G401.6 (cell line): ENCODE data around the gene HAT1.
"Not testable (repeated sequence)": the region's sequence is repeated elsewhere in the genome, so short reads cannot be mapped to it uniquely, and the experiment has no call there.

Experiments used
- FAIRE-seq: peaks from 2 replicates; lab custom pipeline; 2012; peaks lifted over from hg19 to GRCh38; lab: Jason Lieb, UNC

Gene HAT1, protein sequence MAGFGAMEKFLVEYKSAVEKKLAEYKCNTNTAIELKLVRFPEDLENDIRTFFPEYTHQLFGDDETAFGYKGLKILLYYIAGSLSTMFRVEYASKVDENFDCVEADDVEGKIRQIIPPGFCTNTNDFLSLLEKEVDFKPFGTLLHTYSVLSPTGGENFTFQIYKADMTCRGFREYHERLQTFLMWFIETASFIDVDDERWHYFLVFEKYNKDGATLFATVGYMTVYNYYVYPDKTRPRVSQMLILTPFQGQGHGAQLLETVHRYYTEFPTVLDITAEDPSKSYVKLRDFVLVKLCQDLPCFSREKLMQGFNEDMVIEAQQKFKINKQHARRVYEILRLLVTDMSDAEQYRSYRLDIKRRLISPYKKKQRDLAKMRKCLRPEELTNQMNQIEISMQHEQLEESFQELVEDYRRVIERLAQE

DNA sequence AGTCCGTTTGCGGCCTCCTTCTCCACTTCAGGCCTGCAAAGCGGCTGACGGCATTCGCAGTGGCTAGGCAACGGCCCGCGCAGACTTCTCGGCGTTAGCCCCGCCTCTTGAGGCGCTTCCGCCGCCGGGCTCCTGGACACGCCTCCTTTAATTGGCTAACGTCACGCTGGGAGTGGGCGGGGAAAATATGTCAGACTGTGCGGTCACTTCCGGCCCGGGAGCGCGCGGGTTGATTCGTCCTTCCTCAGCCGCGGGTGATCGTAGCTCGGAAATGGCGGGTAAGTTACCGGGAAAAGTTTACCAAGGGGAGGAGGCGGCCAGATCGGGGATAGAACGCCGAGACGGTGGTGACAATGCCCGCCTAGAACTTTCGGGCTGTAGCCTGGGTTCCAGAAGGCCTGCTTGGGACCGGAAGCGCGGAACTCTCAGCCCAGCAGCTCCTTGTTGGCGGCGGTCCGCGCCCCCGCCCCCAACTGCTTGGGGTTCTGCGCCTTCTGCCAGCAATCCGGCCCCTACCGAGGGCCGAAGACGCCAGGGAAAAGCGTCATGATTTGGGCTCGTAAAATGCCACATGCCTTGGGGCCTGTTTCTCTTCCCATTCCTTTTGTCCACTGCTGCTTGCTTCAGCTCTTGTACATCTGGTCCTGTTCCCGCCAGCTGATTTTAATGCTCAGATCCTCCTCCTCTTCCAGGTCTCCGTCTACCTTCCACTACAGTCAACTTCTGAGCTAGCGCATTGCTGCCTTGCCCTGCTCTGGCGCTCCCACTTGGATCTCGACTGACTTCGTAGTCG lies at the start of gene HAT1:
Gene HAT1 (plus strand): TSS at position 232 of the 793 bp plus-strand sequence. CDS start 40 bp downstream, at position 272.
- FAIRE-seq, result peak; percentile 97

DNA sequence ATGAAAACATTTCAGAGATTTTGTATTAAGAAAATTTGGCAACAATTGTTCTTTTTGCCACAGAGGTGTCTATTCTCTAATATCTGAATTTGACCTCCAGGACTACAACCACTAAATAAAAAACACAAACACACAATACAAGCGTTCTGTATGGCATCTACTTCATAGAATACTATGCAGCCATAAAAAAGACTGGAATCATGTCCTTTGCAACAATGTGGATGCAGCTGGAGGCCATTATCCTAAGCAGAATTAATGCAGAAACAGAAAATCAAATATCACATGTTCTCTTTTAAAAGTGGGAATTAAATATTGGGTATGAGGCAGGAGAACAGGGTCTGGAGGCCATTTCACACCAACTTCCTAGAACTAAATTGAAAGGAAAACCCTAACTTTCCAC lies 47.7 kb upstream of the HAT1 start:
- no peak for FAIRE-seq

DNA sequence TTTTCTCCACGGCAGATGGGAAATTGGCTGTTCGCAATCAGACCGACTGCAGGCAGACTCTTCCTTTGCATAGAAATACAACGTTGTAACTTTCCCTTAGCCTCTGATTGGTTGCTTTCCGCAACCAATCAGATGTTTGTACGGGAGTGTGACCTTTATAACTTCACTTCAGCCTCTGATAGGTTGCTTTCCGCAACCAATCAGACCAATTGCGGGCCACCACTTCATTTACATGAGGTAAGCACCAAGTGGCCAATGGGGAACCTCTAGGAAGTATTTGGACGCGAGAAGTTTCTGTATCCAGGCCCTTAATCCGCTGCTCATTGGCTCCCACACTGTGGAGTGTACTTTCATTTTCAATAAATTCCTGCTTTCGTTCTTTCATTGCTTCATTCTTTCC lies 47.3 kb upstream of the HAT1 start:
- FAIRE-seq, result no peak

DNA sequence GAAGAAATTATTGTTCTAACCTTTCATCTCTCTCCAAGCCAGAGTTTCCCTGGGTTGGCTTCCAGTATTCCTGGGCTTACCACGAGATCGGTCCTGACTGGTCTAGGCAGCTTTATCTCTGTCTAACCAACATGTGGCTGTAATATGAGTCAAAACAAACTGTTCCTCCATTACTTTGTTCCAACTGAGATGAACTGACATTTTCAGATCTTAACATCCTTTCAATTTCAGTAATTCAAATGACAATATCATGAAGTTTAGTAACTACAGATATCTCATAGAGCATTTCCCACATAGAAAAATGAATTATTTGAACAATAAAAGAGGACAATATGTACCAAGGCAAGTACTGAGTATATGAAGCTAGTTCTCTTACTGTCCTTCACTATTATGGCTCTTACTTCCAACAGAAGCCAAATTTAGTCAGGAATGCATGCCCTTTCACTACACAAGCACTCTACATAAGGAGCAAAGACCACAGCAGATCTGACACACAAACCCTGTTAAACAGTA lies 43.7 kb upstream of the HAT1 start:
- no peak for FAIRE-seq

DNA sequence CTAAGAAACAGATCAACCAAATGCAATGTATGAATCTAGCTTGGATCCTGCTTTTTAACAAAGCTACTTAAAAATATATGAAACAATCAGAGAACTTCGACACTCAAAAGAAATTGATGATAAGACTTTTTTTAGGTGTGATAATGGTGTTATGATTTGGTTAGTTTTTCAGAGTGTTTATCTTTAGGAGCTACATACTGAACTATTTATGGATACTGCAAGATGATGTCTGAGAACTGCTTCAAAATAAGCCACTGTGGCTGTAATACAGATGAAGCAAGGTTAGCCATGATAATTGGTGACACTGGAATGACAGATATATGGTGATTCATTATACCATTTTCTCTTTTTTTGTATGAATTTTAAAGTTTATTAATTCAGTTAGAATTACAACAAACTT lies 42.4 kb upstream of the HAT1 start:
- FAIRE-seq, result peak; percentile 34

DNA sequence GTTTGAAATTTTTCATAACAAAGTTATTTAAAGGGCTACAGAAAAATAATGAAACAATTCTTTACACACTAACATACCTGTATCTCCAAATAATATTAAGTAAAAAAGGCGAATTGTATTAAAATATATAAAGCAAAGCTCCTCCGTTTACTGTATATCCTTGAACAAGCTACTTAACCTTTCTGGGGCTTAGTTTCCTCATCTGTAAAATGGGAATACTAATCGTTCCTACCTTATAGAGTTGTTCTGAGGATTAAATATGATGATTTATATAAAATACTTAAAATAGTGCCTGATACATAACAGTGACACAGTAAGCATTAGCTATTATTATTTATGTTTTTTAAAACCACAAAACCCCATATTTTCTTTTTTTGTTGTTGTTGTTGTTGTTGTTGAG lies 41.5 kb upstream of the HAT1 start:
- no peak for FAIRE-seq

DNA sequence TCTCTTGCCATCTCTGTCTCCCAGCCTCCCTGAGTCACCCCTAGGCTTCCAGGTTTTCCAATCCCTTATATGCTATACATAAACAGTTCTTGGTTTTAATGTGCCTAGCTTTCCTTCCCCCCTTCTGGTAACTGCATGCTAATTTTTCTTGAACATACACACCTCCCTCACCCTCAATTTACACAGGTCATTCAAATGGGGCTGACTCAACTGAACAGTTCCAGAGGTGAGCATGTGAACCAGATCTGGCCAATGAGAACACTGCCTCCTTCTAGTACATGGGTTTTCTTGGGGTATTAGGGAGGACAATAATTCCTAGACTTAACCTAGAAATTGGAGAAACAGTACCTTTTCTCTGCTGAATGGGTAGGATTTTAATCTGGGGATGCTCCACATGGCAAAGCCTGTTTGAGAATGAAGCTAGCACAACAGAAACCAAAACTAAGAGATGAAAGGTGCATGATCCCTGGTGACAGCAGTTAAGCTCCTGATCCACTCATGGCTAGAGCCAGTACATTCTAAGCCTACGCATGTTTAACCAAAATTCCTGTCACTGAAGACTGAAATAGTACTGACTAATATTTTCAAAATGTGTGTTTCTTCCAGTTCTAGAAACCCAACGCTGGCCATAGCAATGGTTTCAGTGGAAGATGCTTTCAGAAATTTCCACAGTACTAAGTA lies 40.0 kb upstream of the HAT1 start:
- FAIRE-seq, result no peak

DNA sequence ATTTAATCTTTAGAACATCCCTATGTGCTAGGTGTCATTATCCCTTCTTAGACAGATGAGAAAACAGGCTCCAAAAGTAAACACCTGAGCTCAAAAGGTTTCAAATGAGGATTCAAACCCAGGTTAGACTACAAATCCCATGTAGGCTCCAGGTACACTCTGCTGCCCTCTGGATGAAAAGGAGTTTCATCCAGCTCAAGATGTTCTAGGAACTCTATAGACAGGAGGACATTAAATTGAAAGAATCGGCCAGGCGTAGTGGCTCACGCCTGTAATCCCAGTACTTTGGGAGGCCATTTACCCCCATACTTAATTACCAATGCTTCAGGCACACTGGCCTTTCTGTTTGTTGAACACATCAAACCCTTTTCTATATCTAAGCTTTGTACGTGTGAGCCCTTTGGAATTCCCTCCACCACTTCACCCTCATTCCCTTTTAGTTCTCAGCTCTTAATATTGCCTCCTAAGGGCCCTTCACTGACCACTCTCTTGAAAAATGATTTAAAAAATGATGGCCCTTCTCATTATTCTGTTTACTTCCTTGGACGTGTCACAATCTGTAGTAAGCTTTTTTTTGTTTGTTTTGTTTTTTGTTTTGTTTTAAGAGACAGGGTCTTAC lies 38.9 kb upstream of the HAT1 start:
- FAIRE-seq, result peak; percentile 73

DNA sequence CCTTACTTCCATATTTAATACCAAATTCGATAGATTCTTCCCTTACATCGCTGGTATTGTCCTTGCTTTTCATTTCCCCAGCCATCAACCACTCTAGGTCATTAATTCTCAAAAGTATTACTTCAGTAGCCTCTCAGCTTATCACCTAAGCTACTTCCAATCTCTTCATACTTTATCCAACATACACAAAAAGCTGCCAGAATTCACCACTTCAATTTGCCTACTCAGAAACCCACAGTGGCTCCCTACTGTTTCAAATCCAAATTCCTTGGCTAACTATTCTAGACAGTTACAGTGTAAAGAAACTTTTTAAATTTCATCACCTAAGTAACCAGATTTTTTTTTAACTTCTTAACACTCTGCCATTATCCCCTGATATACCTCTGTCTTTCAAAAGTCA lies 32.9 kb upstream of the HAT1 start:
- no peak for FAIRE-seq

DNA sequence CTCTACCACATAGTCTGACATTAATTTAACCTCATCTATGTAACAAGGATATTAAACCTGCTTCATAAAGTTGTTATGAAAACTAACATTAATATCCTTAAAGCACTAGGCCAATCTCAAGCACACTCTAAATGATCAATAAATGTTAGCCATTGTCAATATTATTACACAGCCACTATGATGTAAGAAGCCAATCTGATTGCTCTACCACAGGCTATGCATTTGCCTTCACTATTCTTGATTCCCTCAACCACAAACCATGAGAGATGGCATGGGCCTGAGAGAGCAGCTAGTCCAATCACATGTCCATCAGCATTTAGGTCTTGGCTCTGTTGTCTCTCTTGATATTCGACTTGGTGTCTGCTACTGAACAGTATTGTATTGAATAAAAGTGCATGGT lies 32.5 kb upstream of the HAT1 start:
- FAIRE-seq, result no peak

DNA sequence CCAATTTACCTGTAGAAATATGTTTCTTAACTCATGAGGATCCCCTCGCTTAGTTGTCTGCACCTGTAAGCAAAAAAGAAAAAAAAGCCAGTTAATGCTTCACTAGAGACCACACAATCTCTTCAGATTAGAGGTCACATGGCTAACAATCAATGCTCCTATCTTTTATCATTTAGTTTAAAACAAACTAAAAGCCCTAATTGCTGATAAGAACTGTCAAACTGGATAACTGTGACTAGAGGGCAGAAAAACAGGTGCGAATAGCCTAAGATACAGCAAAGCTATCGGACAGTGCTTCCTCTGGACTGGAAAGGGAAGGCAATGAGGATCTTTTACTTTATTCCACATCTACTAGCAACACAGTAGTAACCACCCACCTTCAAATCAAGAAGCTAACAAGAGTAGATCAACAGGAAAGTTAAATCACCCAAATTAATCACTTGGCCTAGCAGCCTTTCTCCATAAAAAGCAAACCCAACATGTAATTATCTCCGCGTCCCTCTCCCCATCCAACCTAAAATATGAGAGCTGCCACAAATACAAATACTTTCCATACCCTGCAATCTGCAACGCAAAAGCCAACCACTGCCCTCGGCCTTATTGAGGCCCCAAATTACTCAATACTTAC lies 29.0 kb upstream of the HAT1 start:
- no peak for FAIRE-seq

DNA sequence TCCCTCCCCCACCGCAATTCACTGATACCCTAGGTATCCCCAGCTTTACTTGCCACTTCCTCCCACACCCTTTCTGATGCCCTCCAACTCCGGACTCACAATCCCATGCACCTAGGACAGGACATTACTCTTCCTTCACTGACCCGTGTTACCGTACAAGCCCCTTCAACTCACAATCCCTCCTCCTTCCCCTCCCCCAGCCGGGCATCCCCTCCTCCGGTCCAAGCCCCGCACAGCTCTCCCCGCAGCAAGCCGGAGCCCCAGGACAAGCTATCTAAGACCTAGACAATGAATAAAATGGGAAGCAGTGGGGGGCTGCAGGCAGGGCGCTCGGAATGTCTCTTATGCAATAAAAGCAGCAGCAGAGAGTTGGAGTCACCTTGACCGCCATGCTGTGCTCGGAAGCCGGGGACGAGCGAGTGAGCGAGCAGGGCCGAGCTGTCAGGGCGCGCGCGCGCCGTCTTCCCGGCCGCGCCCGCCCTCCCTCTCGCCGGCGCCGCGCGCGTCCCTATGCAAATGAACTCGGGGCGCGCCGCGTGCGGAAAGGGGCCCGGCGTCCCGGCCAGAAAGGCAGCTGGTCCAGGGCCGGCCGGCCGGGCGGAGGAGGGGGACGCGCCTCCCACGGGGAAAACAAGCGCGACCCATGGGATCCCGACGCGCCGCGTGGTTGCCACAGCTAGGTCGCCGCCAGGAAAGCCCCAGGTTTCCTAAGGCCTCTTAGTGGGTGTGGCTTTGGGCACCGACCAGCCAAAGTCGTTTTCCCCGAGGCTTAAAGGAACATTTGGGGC lies 28.2 kb upstream of the HAT1 start, which contains the start of gene SLC25A12:
Gene SLC25A12 (minus strand): TSS at position 421 of the 788 bp plus-strand sequence. CDS start 30 bp downstream, at position 391.
- FAIRE-seq, result no peak

DNA sequence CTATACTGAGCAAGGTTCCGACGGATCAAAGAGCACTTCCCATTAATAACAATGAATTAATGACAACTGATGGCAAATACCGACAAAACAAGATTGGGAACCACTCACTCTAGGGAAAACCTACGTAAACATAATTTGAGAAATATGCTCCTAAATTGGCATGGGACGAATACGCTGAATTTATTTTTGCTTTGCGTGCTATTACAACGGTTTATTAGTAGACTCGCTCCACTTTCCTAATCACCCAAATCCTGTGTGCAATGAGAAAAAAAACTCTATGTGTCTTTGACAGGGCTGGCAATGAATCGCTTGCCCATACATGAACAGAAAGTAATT lies 27.7 kb upstream of the HAT1 start:
- no peak for FAIRE-seq

DNA sequence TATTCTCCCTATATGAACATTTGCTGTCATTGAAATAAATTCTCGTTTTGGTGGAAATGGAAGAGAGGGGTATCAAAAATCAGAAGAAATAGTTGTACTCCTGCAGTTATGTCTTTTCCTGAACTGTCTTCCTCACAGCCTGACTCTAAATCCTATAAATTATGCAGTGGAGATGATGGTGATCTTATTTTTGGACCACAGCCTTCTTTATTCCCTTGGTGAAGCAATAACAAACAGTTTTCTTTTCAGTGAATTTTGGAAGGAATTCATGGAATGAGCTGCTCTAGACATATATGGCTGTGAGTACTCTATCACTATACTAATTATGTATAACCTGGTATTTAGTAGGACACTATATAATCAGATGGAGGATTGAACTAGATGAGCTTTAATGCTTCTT lies 26.5 kb upstream of the HAT1 start:
- no peak for FAIRE-seq

DNA sequence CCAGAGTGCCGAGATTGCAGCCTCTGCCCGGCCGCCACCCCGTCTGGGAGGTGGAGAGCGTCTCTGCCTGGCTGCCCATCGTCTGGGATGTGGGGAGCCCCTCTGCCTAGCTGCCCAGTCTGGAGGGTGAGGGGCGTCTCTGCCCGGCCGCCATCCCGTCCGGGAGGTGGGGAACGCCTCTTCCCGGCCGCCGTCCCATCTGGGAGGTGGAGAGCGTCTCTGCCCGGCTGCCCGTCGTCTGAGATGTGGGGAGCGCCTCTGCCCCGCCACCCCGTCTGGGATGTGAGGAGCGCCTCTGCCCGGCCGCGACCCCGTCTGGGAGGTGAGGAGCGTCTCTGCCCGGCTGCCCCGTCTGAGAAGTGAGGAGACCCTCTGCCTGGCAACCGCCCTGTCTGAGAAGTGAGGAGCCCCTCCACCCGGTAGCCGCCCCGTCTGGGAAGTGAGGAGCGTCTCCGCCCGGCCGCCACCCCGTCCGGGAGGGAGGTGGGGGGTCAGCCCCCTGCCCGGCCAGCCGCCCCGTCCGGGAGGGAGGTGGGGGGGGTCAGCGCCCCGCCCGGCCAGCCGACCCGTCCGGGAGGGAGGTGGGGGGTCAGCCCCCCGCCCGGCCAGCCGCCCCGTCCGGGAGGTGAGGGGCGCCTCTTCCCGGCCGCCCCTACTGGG lies 22.5 kb upstream of the HAT1 start:
- not testable (repeated sequence) for FAIRE-seq

DNA sequence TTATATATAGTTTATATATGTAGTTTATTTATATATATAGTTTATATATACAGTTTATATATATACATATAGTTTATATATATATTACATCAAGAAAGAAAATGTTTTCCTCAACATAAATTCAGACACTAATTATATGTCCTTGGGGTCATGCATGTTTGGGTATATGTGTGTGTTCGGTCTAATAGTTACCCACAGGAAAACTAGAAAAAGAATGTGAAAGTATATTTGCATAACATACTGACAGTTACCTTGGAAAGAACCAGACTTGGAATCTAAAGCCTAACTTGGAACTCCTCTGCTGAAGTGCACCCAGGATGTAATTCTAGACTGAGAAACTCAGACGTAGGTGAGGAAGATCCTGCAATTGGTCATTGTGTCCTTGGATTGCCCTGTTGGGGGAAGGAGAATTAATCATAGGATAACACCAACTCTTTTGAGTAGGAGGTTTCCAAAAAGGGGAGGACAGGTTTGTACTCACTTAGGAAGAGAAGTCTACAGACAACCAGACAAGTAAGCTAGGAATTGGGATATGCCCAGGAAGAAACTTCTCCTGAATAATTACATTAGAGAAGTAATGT lies 19.3 kb upstream of the HAT1 start:
- FAIRE-seq, result no peak

DNA sequence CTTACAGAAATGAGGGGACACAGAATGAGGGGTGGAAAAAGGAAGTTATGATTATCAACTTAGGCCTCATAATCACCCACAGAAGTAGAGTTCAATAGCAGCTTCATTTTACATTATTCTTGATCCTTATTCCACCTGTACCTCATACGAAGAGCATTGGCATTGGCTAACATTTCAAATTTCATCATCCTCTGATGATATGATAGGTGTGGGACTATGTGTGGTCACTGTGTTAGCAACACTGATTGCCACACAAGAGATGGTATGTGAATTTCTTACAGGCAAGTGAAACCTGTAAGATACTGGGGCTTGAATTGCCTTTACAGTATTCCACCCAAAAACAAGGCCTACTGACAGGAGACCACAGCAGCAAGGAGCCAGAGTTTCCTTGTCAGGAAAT lies 14.0 kb upstream of the HAT1 start:
- no peak for FAIRE-seq

DNA sequence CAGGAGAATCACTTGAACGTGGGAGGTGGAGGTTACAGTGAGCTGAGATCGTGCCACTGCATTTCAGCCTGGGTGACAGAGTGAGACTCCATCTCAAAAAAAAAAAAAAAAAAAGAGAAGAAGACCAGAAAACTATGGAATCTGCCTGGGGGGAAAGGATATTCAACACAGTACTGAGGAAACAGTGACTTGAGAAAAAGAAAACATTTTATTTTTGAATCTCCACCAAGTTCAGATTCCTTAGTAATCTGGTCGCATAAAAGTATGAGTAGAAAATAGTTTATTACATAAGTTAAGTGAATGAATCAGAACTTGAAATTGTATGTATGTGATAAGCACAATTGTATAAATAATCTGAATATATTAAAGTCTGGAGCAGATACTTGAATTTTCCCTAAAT lies 13.0 kb upstream of the HAT1 start:
- no peak for FAIRE-seq

DNA sequence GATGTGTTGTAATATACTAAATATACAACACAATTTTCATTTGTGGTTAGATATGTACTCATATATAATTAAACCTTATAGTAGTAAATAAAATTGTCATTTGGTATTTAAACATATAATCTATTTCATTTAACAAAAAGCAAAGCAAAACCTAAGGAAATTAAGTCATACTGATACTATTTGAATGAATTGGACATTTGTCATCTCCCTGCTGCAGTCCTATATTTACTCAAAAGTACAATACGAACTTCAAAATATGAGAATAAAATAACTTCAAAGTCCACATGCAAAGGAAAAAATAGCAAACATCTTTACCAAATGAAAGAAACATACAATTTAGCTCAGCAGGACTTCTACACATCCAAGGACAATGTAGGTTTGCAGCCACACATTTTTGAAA lies 11.8 kb upstream of the HAT1 start:
- FAIRE-seq, result peak; percentile 80

DNA sequence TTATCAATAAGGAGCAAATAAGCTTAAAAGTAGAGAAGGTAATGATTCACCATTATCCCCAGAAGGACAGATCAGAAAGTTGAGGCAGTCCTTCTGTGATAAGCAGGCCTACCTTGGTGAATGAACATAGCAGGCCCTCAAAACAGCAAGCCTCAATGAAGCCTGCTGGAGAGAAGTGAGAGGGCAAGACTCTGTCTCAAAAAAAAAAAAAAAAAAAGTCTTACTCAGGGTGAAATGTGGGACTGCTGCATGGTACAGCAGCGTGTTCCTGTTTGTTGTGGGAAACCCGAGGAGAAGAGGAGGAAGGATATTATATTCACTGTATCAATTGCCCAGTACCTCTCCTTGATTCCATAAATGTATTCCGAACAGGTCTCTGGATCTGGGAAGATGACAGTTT lies 8.7 kb upstream of the HAT1 start:
- no peak for FAIRE-seq
